GM19438 (cell line): ENCODE measurements around the gene PTPN21.
"Not testable (repeated sequence)": the region's sequence is repeated elsewhere in the genome, so short reads cannot be mapped to it uniquely, and the experiment has no call there.

Experiments
- ATAC-seq: cut with Tn5 transposase; IDR thresholded peaks from one replicate; pipeline ENCODE4 v1.9.1; 2021; ENCODE audit warnings: low read depth; ENCODE audit not compliant: unreplicated experiment

PTPN21 gene

GRCh38 chr14:88553886-88554456 is 836 bp downstream of the PTPN21 start:
- ATAC-seq, result no peak

GRCh38 chr14:88552876-88553275 is 1.9 kb downstream of the PTPN21 start:
- ATAC-seq, result no peak

- no peak for ATAC-seq
Measured at GRCh38 chr14:88551980-88552431, 2.8 kb downstream of the PTPN21 start.

DNA sequence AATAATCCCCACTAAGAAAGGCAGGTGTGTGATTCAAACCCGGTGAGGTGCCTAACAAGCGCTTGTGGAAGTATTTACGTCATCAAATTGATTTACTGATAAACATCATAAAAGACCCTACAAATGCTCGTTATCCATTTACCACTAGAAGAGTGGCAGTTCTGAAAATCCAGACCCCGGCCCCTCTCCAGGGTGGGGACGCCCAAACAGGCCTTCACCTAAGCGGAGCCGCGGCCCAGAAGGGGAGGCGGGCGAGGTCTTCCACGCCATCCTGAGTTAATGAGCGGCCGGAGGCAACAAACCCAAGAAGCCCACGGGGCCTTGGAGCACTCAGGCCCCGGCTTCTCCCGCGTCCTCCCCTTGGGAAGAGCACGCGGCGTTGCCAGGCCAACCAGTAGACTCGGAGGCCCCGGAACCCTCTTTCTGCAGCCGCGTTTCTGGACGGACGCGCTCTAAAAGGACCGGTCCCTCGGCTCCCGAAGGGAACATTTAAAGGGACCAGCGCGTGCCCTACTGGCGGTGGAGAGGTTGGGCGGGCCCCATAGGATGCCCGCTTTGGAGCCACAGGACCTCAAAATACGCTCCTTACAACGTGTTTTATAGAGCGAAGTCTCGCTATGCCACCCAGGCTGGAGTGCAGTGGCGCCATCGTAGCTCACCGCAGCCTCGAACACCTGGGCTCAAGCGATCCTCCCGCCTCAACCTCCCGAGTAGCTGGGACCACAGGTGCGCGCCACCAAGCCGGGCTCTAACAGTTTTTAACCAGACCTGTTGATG is 3.5 kb downstream of the PTPN21 start:
- no peak for ATAC-seq

- no peak for ATAC-seq
Measured at GRCh38 chr14:88550078-88550477, 4.7 kb downstream of the PTPN21 start.

DNA sequence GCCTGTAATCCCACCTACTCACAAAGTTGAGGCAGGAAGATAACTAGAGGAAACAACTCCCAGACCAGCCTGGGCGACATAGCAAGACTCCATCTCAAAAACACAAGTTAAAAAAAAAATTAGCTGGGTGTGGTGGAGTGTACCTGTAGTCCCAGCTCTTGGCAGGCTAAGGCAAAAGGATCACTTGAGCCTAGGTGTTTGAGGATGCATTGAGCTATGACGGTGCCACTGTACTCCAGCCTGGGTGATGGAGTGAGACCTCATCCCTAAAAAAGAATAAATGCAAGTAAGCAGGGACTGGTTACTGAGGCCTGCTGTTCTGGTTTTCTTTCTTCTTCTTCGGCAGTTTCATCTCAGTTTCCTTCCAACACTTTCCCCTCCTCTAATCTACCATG is 7.4 kb downstream of the PTPN21 start:
- no peak for ATAC-seq

- no peak for ATAC-seq
Measured at GRCh38 chr14:88546621-88547385, 8.0 kb downstream of the PTPN21 start.

DNA sequence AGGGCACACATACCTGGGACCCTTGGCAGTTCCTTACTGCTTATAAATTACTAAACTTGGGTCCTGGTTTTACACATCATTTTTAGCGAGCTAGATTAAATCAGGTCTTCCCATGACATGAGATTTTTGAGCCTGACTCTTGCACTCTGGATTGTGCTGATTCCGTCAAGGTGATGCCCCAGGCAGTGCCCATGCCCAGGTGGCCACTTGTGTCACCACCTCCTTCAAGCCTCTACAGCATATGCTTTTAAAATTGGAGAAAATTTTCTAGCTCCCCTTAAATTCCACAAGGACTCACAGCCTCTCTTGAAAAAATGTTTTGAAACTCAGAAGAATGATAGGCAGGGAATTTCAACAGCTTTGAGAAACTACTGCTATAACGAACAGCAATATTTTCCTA is 9.6 kb downstream of the PTPN21 start:
- no peak for ATAC-seq

DNA sequence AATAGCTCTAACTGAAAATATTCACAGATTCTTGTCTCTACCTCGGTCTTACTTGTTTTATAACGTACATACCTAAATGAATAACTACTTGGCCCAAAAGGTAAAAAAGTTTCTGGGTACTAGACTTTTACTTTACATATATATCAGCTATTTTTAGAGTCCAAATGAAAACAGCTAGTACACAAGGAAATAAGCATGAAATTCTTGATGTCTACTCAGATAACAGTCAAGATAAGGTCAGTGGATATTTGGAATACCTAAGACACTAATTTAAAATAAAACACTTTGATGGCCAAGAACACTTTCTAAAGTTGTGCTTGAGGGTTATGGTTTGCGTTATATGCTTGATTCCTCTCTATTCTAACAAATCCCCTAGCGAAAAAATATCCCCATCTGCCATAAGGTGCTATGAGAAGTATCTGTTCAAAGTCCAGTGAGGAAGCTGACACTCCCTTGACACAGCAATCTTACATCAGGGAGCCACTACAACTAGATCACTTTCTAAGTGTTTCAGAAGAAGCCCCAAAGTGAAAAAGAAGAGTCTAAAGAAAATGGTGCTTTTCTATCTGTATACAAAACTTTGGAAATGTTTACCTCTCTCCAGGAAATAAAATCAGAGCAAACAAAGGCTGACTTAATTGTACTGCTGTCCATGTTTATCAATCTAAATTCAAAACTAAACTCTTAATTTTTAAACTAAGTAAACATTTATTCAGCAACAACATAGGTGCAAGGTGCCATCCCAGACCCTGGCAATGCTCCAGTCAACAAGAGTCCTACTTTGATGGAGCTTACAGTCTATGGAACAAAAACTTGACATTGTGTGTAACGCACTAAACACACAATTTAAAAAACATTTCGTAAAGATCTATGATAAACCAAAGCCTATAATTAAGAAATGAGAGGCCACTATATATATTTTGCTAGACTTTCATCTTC is 11.7 kb downstream of the PTPN21 start:
- ATAC-seq, result no peak

DNA sequence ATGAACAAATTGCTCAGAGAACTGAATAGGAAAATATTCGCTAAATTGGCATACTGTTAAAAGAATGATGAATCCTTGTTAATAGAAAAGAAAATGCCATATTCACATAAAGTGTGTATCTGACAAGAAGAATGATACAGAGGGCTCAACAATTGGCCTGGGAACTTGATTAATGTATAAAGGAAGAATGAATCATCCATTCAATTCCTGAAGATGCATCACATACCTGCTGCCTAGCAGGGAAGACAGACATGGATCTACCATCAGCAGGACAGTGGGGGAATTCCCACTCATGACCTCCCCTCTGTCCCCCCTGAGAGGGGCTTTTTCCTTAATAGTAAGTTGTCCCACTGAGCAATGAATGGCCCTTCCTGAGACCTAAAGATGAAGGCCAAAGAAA is 13.5 kb downstream of the PTPN21 start:
- ATAC-seq, result no peak

DNA sequence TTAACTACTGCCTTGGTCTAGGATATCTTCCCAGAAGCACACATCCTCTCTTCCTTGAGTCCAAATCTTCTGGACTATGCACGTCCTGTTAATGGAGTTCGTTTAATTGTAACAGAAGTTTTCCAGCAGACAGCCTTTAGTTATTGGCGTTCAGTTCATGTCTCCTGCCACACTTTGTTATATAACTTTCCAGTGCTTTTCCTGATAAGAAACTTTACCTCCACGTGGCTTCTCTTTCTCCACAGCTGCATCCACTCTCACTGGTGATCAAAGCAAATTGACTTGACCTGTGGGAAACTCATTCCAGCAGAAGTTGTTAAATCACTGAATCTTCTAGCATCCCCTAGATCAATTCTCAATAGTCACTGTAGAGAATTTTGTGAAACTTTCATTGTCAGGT is 19.0 kb downstream of the PTPN21 start:
- no peak for ATAC-seq

DNA sequence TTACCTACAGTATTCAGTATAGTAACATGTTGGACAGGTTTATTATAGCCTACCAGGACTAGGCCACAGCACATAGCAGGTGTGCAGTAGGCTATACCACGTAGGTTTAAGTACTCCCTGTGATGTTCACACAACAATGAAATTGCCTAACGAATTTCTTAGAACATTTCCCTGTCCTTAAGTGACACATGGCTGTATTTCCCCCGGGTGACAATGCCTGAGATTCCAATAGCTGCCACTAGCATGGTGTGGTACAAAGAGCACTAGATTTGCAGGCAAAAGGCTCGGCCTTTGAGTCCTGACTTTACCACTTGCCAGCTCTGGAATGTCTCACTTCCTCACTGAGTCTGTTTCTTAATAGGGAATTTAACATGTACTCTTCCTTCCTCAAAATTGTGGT is 19.7 kb downstream of the PTPN21 start:
- no peak for ATAC-seq

GRCh38 chr14:88533064-88533602 is 21.7 kb downstream of the PTPN21 start:
- ATAC-seq, result no peak

GRCh38 chr14:88529889-88530288 is 24.9 kb downstream of the PTPN21 start:
- ATAC-seq, result not testable (repeated sequence)

GRCh38 chr14:88522393-88522792 is 32.4 kb downstream of the PTPN21 start:
- ATAC-seq, result no peak

GRCh38 chr14:88521818-88522217 is 33.0 kb downstream of the PTPN21 start:
- no peak for ATAC-seq

DNA sequence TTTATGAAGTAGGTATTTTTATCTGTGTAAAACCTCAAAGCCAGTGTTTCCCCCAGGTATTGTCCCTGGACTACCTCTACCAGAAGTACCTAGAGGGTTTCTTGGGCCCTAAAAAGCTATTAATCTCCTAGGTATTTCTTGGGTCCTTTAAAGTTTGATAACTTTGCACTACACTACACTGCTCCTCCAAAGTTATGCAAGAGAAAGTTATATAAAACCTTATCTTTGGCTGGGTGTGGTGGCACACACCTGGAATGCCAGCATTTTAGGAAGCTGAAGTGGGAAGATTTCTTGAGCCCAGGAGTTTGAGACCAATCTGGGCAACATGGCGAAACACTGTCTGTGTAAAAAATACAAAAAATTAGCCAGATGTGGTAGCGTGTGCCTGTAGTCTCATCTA is 34.9 kb downstream of the PTPN21 start:
- ATAC-seq, result no peak

- no peak for ATAC-seq
Measured at GRCh38 chr14:88518592-88519512, 36.0 kb downstream of the PTPN21 start.

GRCh38 chr14:88516861-88517357 is 37.9 kb downstream of the PTPN21 start:
- ATAC-seq, result no peak
